H1 (cell line): ENCODE measurements around the gene ASCC1. TPM values are rescaled to one million over a fixed set of nuclear protein-coding genes. Genes with fewer than 3 reads are reported as not detected.

Experiments
- CTCF ChIA-PET: fragments of 300-600 bp; sonication (Branson Sonifier 250); formaldehyde crosslinking; loops from one replicate; lab custom pipeline; 2021; ENCODE audit not compliant: partially characterized antibody; lab: Charles Lee
- POLR2A ChIA-PET: fragments of 300-600 bp; sonication (Branson Sonifier 250); formaldehyde crosslinking; loops from one replicate; lab custom pipeline; 2021; ENCODE audit warnings: inconsistent platforms; ENCODE audit not compliant: partially characterized antibody; lab: Charles Lee
- DNase-seq, 2 experiments: peaks; one replicate each; pipeline versions ENCODE4 v3.0.0 to v3.0.0-alpha.2; 2010 to 2022; ENCODE audit warnings: low spot score in 2 of 2, low read depth in 1 of 2, mixed read lengths in 1 of 2
- FAIRE-seq: peaks from 2 replicates; lab custom pipeline; 2011; peaks lifted over from hg19 to GRCh38; lab: Jason Lieb, UNC
- H2AFZ ChIP-seq: 2 replicates; pipeline ENCODE4 v1.8.1; 2012; ENCODE audit warnings: low read length, inconsistent platforms
- H2AK5ac ChIP-seq: 2 replicates; pipeline ENCODE4 v1.6.1; 2013; ENCODE audit warnings: low read depth, low read length
- H2BK120ac ChIP-seq: replicated peaks from 2 replicates; pipeline ENCODE3; 2013; ENCODE audit warnings: low read depth, low read length, inconsistent platforms
- H2BK12ac ChIP-seq: 2 replicates; pipeline ENCODE4 v1.6.1; 2013; ENCODE audit warnings: low read depth, low read length
- H2BK15ac ChIP-seq: 2 replicates; pipeline ENCODE4 v1.6.1; 2013; ENCODE audit warnings: low read length
- H2BK20ac ChIP-seq: 2 replicates; pipeline ENCODE4 v1.6.1; 2013; ENCODE audit warnings: low read length
- H2BK5ac ChIP-seq: 2 replicates; pipeline ENCODE4 v1.6.1; 2013; ENCODE audit warnings: low read depth, low read length
- H3K14ac ChIP-seq: 2 replicates; pipeline ENCODE4 v1.6.1; 2013; ENCODE audit warnings: inconsistent platforms; ENCODE audit not compliant: insufficient read length
- H3K18ac ChIP-seq: 2 replicates; pipeline ENCODE4 v1.6.1; 2013; ENCODE audit warnings: low read length; ENCODE audit errors: extremely low read depth
- H3K23ac ChIP-seq: 2 replicates; pipeline ENCODE4 v1.6.1; 2013; ENCODE audit warnings: inconsistent platforms; ENCODE audit not compliant: insufficient read length
- H3K23me2 ChIP-seq: 2 replicates; pipeline ENCODE4 v1.6.1; 2013; ENCODE audit warnings: low read depth, low read length
- H3K27ac ChIP-seq: 2 replicates; pipeline ENCODE4 v1.6.1; 2011; ENCODE audit warnings: low read depth, low read length, inconsistent platforms
- H3K27me3 ChIP-seq, 4 experiments: replicated peaks in 1 of 4; 1 replicate in 1 of 4; 2 replicates in 3 of 4; pipeline versions ENCODE4 v1.6.1 to v1.8.1; 2011 to 2013; ENCODE audit warnings: low read length in 3 of 4, mild to moderate bottlenecking in 3 of 4, inconsistent platforms in 2 of 4, mixed read lengths in 2 of 4, moderate library complexity in 1 of 4; ENCODE audit not compliant: control insufficient read depth in 3 of 4, insufficient read depth in 3 of 4; ENCODE audit errors: extremely low read depth in 1 of 4
- H3K36me3 ChIP-seq, 4 experiments: 2 replicates each; pipeline versions ENCODE4 v1.6.1 to v1.8.1; 2011 to 2013; ENCODE audit warnings: mild to moderate bottlenecking in 4 of 4, low read length in 3 of 4, moderate library complexity in 2 of 4, control low read depth in 1 of 4, inconsistent platforms in 1 of 4; ENCODE audit not compliant: insufficient read depth in 4 of 4, control insufficient read depth in 2 of 4
- H3K4ac ChIP-seq: replicated peaks from 2 replicates; pipeline ENCODE3; 2013; ENCODE audit warnings: low read length, low read depth, mixed read lengths, inconsistent platforms; ENCODE audit not compliant: insufficient read length
- H3K4me1 ChIP-seq, 4 experiments: replicated peaks in 1 of 4; 1 replicate in 1 of 4; 2 replicates in 3 of 4; pipeline versions ENCODE4 v1.6.1 to v1.8.1; 2011 to 2013; ENCODE audit warnings: low read length in 3 of 4, inconsistent platforms in 2 of 4, mixed read lengths in 1 of 4; ENCODE audit not compliant: insufficient read depth in 4 of 4, control insufficient read depth in 3 of 4
- H3K4me2 ChIP-seq, 2 experiments: 2 replicates each; pipeline versions ENCODE4 v1.6.1 to v1.8.1; 2011 to 2013; ENCODE audit warnings: low read depth in 2 of 2, low read length in 2 of 2, control low read depth in 1 of 2, inconsistent platforms in 1 of 2, mild to moderate bottlenecking in 1 of 2; ENCODE audit not compliant: insufficient read depth in 1 of 2
- H3K4me3 ChIP-seq, 4 experiments: fragments of 200-600, 300-600 bp in 1 of 4; sonication (generic), shearing (Covaris generic), sonication (Bioruptor Twin) in 1 of 4; 2 replicates each; pipeline versions ENCODE4 v1.5.1 to v1.8.1; 2011 to 2016; ENCODE audit warnings: low read length in 4 of 4, low read depth in 3 of 4, control low read depth in 2 of 4, inconsistent platforms in 2 of 4, mild to moderate bottlenecking in 2 of 4, mixed read lengths in 1 of 4, moderate library complexity in 1 of 4; ENCODE audit not compliant: insufficient read depth in 2 of 4; ENCODE audit errors: extremely low read depth in 1 of 4
- H3K56ac ChIP-seq: replicated peaks from 2 replicates; pipeline ENCODE3; 2013; ENCODE audit warnings: low read depth, mild to moderate bottlenecking, mixed read lengths, low read length, inconsistent platforms; ENCODE audit not compliant: insufficient read length
- H3K79me1 ChIP-seq: 2 replicates; pipeline ENCODE4 v1.6.1; 2013; ENCODE audit warnings: low read depth, low read length, control low read depth
- H3K79me2 ChIP-seq, 2 experiments: 2 replicates each; pipeline versions ENCODE4 v1.6.1 to v1.8.1; 2012 to 2013; ENCODE audit warnings: low read length in 2 of 2, mild to moderate bottlenecking in 2 of 2, inconsistent platforms in 1 of 2; ENCODE audit not compliant: insufficient read depth in 2 of 2, control insufficient read depth in 1 of 2
- H3K9ac ChIP-seq, 4 experiments: replicated peaks in 1 of 4; 1 replicate in 1 of 4; 2 replicates in 3 of 4; pipeline versions ENCODE4 v1.6.1 to v1.8.1; 2011 to 2013; ENCODE audit warnings: low read depth in 3 of 4, low read length in 3 of 4, control low read depth in 2 of 4, mild to moderate bottlenecking in 2 of 4, moderate library complexity in 2 of 4, inconsistent platforms in 1 of 4; ENCODE audit errors: extremely low read depth in 1 of 4
- H3K9me3 ChIP-seq, 2 experiments: 2 replicates each; pipeline versions ENCODE4 v1.6.1 to v1.8.1; 2012 to 2013; ENCODE audit warnings: mild to moderate bottlenecking in 2 of 2, moderate library complexity in 2 of 2, control low read depth in 1 of 2, inconsistent platforms in 1 of 2, low read depth in 1 of 2, low read length in 1 of 2, mixed read lengths in 1 of 2; ENCODE audit not compliant: insufficient read depth in 2 of 2
- H4K20me1 ChIP-seq, 2 experiments: replicated peaks in 1 of 2; 2 replicates each; pipeline versions ENCODE3 to v1.8.1; 2011 to 2013; ENCODE audit warnings: inconsistent platforms in 2 of 2, low read length in 2 of 2, mild to moderate bottlenecking in 1 of 2; ENCODE audit not compliant: insufficient read depth in 2 of 2, control insufficient read depth in 1 of 2
- H4K5ac ChIP-seq: 2 replicates; pipeline ENCODE4 v1.6.1; 2013; ENCODE audit warnings: low read length, low read depth, mixed read lengths, inconsistent platforms; ENCODE audit not compliant: insufficient read length
- H4K8ac ChIP-seq: 2 replicates; pipeline ENCODE4 v1.8.0; 2013; ENCODE audit warnings: mild to moderate bottlenecking, moderate library complexity, low read length, inconsistent platforms; ENCODE audit not compliant: insufficient read depth; ENCODE audit errors: extremely low read depth
- H4K91ac ChIP-seq: replicated peaks from 2 replicates; pipeline ENCODE3; 2013; ENCODE audit warnings: low read length, mixed read lengths, inconsistent platforms; ENCODE audit not compliant: insufficient read length
- CTBP2 ChIP-seq: IDR thresholded peaks from 2 replicates; pipeline ENCODE4 v1.7.0; 2011; ENCODE audit warnings: borderline replicate concordance, mild to moderate bottlenecking, moderate library complexity, mixed read lengths, low read length; ENCODE audit not compliant: insufficient read depth, insufficient read length
- EGR1 ChIP-seq: IDR thresholded peaks from 2 replicates; pipeline ENCODE4 v1.6.1; 2011; ENCODE audit warnings: low read depth, low read length, borderline replicate concordance
- EP300 ChIP-seq, 2 experiments: IDR thresholded peaks; 1 replicate in 1 of 2; 2 replicates in 1 of 2; pipeline ENCODE4 v1.6.1; 2011 to 2012; ENCODE audit warnings: low read depth in 2 of 2, low read length in 2 of 2, mild to moderate bottlenecking in 2 of 2, borderline replicate concordance in 1 of 2, inconsistent platforms in 1 of 2, moderate library complexity in 1 of 2
- JUND ChIP-seq: IDR thresholded peaks from 2 replicates; pipeline ENCODE4 v1.6.1; 2011; ENCODE audit warnings: mild to moderate bottlenecking, improper control_type of control experiment, low read length
- POU5F1 ChIP-seq: IDR thresholded peaks from 2 replicates; pipeline ENCODE4 v1.6.1; 2011; ENCODE audit warnings: low read depth, mild to moderate bottlenecking, low read length, moderate library complexity
- SIX5 ChIP-seq: IDR thresholded peaks from 2 replicates; pipeline ENCODE4 v1.6.1; 2011; ENCODE audit warnings: mild to moderate bottlenecking, low read depth, low read length
- SP4 ChIP-seq: IDR thresholded peaks from 2 replicates; pipeline ENCODE4 v1.6.1; 2012; ENCODE audit warnings: low read length, inconsistent platforms
- ZNF274 ChIP-seq: IDR thresholded peaks from 2 replicates; pipeline ENCODE4 v1.7.0; 2012; ENCODE audit warnings: low read length, borderline replicate concordance; ENCODE audit errors: extremely low read depth
- WGBS, 2 experiments: shearing (Covaris generic) in 1 of 2; methylation state at CpG; one replicate each; pipeline versions ENCODE4 v1.1.6 to v1.1.7; 2013 to 2015; ENCODE audit warnings: low lambda C conversion rate in 2 of 2, mixed read lengths in 2 of 2, inconsistent platforms in 1 of 2, low coverage in 1 of 2, missing lambda C conversion rate in 1 of 2; ENCODE audit not compliant: insufficient replicate concordance in 2 of 2, insufficient coverage in 1 of 2, insufficient read length in 1 of 2; ENCODE audit errors: extremely low coverage in 1 of 2, missing lambda C conversion rate in 1 of 2; 5-methylcytosine and 5-hydroxymethylcytosine counted together
- polyA plus RNA-seq, 7 experiments: library from polyadenylated mRNA; depleted of rRNA in 3 of 7; stranded (reverse) in 5 of 7; unstranded in 2 of 7; fragments of >200 nt in 5 of 7; fragments of 200-250 nt in 2 of 7; gene quantifications; 1 replicate in 5 of 7; 2 replicates in 1 of 7; 4 replicates in 1 of 7; pipeline versions ENCODE4 v1.2.1 to v1.2.3, GENCODE V29; 2011 to 2013; ENCODE audit warnings: missing spikeins in 2 of 7, mixed read lengths in 2 of 7
- total RNA-seq: library from RNA; stranded (reverse); fragmentation: NEBNext Ultra II Directional; extraction: Animal tissue kit (Norgen Biotek cat#: 25700); gene quantifications from 2 replicates; pipeline ENCODE4 v1.2.1, GENCODE V29; 2021
- TF ChIP-seq, protein P1 (sequence below): IDR thresholded peaks from 2 replicates; pipeline ENCODE4 v1.6.1; 2011; ENCODE audit warnings: low read depth, mild to moderate bottlenecking, low read length; ENCODE audit not compliant: insufficient read depth
- TF ChIP-seq, protein P2 (sequence below): IDR thresholded peaks from 2 replicates; pipeline ENCODE4 v1.6.1; 2012; ENCODE audit warnings: inconsistent platforms

The ASCC1 gene
- total and polyA plus RNA-seq, 2 of the 8 experiments (the other 6 are each of a cell fraction or from before 2014, with no cell fraction given): 25.6 to 35.8 TPM

DNA sequence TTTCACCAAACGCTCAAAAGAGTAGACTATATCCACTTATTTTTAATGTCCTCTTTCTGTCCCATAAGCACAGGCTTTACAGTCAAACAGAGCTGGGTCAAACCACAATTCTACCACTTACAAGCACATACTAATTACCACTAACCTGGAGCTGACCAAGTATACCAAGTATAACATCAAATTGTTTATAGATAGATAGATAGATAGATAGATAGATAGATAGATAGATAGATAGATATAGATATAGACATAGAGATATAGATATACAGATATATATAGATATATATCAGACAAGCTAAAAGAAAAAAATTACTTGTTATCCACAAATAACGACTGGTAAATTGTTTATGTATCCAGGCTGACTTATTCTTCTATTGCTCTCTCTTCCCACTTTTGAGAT is 75.2 kb downstream of the ASCC1 start:
- Histone ChIP-seq H3K14ac (no peak overlapping the region), H2AK5ac (no peak overlapping the region), H3K9ac (no peak overlapping the region), H3K9me3 (peaks cover 0 to 3% of the 10 kb centered on the region in 2 experiments; a peak in 1 of 4 replicates), H2BK5ac (no peak overlapping the region), H3K27ac (no peak overlapping the region), H3K56ac (no peak overlapping the region), H4K8ac (no peak overlapping the region), H2BK12ac (no peak overlapping the region; the same call in 1 of the 2 replicates), H3K79me1 (no peaks in the 10 kb centered on the region; the same call in 1 of the 2 replicates), H3K23me2 (no peaks in the 10 kb centered on the region), H4K5ac (no peak overlapping the region), H2AFZ (no peak overlapping the region), H2BK20ac (peak overlapping the region; percentile 25; the same call in 1 of the 2 replicates), H3K23ac (no peak overlapping the region), H3K27me3 (no peaks in the 10 kb centered on the region), H2BK15ac (no peak overlapping the region), H4K20me1 (no peaks in the 10 kb centered on the region), H3K79me2 (no peaks in the 10 kb centered on the region), H3K4ac (no peak overlapping the region), H2BK120ac (no peak overlapping the region), H3K4me1 (peaks cover 1 to 12% (median 3%) of the 10 kb centered on the region in 4 experiments; a peak in 6 of 7 replicates), H4K91ac (no peak overlapping the region), H3K18ac (no peak overlapping the region), H3K4me2 (no peak overlapping the region), H3K36me3 (no peaks in the 10 kb centered on the region), H3K4me3 (no peak overlapping the region)
- CTCF ChIA-PET: interaction anchor here (1.2 to 8.7 kb wide), 4 partner anchors 8 to 199 kb away, joined by 4 to 51 read pairs (median 4); no protein-coding TSS in a partner anchor
- DNase-seq (no peak), FAIRE-seq (no peak)
- no peak for TF ChIP-seq JUND
- TF ChIP-seq, protein P1, sequence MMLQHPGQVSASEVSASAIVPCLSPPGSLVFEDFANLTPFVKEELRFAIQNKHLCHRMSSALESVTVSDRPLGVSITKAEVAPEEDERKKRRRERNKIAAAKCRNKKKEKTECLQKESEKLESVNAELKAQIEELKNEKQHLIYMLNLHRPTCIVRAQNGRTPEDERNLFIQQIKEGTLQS: no peak
- no peak for TF ChIP-seq SIX5
- no peak for TF ChIP-seq EGR1
- no peak for TF ChIP-seq ZNF274
- TF ChIP-seq CTBP2: no peak
- TF ChIP-seq POU5F1: no peak
- TF ChIP-seq, protein P2, sequence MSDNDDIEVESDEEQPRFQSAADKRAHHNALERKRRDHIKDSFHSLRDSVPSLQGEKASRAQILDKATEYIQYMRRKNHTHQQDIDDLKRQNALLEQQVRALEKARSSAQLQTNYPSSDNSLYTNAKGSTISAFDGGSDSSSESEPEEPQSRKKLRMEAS: no peak
- TF ChIP-seq EP300 (IDR thresholded peaks at IDR 0.05; ENCODE audit: borderline replicate concordance in 1 of 2, low read depth in 2 of 2, low read length in 2 of 2): no peak
- no peak for TF ChIP-seq SP4
- POLR2A ChIA-PET: interaction anchor here (0.6 to 1.6 kb wide), 4 partner anchors 120 to 142 kb away, joined by 3 to 5 read pairs (median 4); partner anchors contain the start of gene DDIT4
- WGBS, 2 experiments: 81% methylated on average over 2 of the region's 2 CpGs; no CpG with 5 or more reads in 1 of the 2 experiments
